HL-60 (cell line): ENCODE data around the gene ISG20.

ENCODE experiments used
- CTCF ChIP-seq: IDR thresholded peaks from one replicate; pipeline ENCODE4 v1.5.1; 2011; ENCODE audit warnings: low read length, control low read depth, inconsistent platforms; ENCODE audit not compliant: insufficient read depth
- REST ChIP-seq: IDR thresholded peaks from 2 replicates; pipeline ENCODE4 v1.6.1; 2012; ENCODE audit warnings: low read depth; ENCODE audit not compliant: insufficient replicate concordance

- TF ChIP-seq CTCF (no peak), REST (no peak)
Observed at GRCh38 chr15:88655800-88656488, 17.1 kb downstream of the ISG20 start.
